Mesendoderm (in vitro differentiated cells): Measurements from ENCODE around the gene PITX2.

Source experiments
- DNase-seq: peaks from one replicate; pipeline ENCODE4 v3.0.0; 2013
- H2AK5ac ChIP-seq: 2 replicates; pipeline ENCODE4 v1.6.1; 2013; ENCODE audit warnings: low read length, inconsistent platforms
- H2BK120ac ChIP-seq: 2 replicates; pipeline ENCODE4 v1.6.1; 2013; ENCODE audit warnings: low read depth, mild to moderate bottlenecking, low read length, moderate library complexity, mixed read lengths
- H2BK15ac ChIP-seq: replicated peaks from 2 replicates; pipeline ENCODE4 v1.6.1; 2013; ENCODE audit warnings: low read depth, mild to moderate bottlenecking, moderate library complexity
- H2BK5ac ChIP-seq: 2 replicates; pipeline ENCODE4 v1.6.1; 2013; ENCODE audit warnings: low read length, inconsistent platforms
- H3K18ac ChIP-seq: 2 replicates; pipeline ENCODE4 v1.6.1; 2013; ENCODE audit warnings: mild to moderate bottlenecking, low read length, mixed read lengths
- H3K23ac ChIP-seq: one replicate; pipeline ENCODE4 v1.6.1; 2013; ENCODE audit warnings: low read length
- H3K27ac ChIP-seq: 2 replicates; pipeline ENCODE4 v1.5.1; 2013; ENCODE audit warnings: low read depth, mild to moderate bottlenecking, inconsistent platforms, low read length, moderate library complexity
- H3K27me3 ChIP-seq: 2 replicates; pipeline ENCODE4 v1.6.1; 2013; ENCODE audit warnings: low read length, control low read depth, mild to moderate bottlenecking, inconsistent platforms; ENCODE audit not compliant: insufficient read depth, poor library complexity
- H3K36me3 ChIP-seq: 2 replicates; pipeline ENCODE4 v1.6.1; 2013; ENCODE audit warnings: low read length, inconsistent platforms; ENCODE audit not compliant: control insufficient read depth, insufficient read depth
- H3K4ac ChIP-seq: one replicate; pipeline ENCODE4 v1.6.1; 2013; ENCODE audit warnings: low read depth, mild to moderate bottlenecking, low read length, moderate library complexity
- H3K4me1 ChIP-seq: 2 replicates; pipeline ENCODE4 v1.6.1; 2013; ENCODE audit warnings: low read depth, low read length, inconsistent platforms; ENCODE audit not compliant: control insufficient read depth
- H3K4me2 ChIP-seq: 2 replicates; pipeline ENCODE4 v1.6.1; 2013; ENCODE audit warnings: low read length
- H3K4me3 ChIP-seq: 2 replicates; pipeline ENCODE4 v1.5.1; 2013; ENCODE audit warnings: mild to moderate bottlenecking, low read length
- H3K56ac ChIP-seq: one replicate; pipeline ENCODE4 v1.6.1; 2013; ENCODE audit warnings: low read length
- H3K79me1 ChIP-seq: 2 replicates; pipeline ENCODE4 v1.6.1; 2013; ENCODE audit warnings: low read length, inconsistent platforms
- H3K79me2 ChIP-seq: 2 replicates; pipeline ENCODE4 v1.6.1; 2013; ENCODE audit warnings: mild to moderate bottlenecking, low read length; ENCODE audit not compliant: control insufficient read depth, insufficient read depth
- H3K9ac ChIP-seq: 2 replicates; pipeline ENCODE4 v1.6.1; 2013; ENCODE audit warnings: low read length, inconsistent platforms
- H4K5ac ChIP-seq: one replicate; pipeline ENCODE4 v1.6.1; 2013; ENCODE audit warnings: low read length
- H4K8ac ChIP-seq: one replicate; pipeline ENCODE4 v1.6.1; 2013; ENCODE audit warnings: low read depth, mild to moderate bottlenecking, control low read depth, low read length, moderate library complexity
- WGBS: extraction: QIAGEN DNeasy Blood & Tissue Kit; methylation state at CpG from one replicate; pipeline ENCODE4 v1.1.7; 2013; ENCODE audit warnings: low lambda C conversion rate, missing lambda C conversion rate; ENCODE audit not compliant: insufficient coverage; ENCODE audit errors: extremely low coverage; 5-methylcytosine and 5-hydroxymethylcytosine counted together

PITX2 gene

DNA sequence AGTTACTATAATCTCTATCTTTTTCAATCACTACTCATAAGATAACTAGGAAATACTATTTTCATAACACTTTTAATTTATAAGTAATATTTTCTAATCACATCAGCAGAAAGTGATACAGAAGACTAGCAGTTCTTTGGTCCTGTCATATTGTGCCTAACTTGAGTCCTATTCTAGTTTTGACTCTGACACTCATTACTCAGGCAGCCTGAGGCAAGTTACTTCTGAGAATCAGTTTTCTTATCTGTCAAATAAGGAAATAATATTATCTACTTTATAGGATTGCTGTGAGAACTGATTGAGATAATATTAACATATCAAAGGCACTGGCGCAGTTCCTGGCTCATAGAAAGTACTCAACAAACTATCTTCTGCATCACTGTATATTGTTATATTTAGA is 17.8 kb downstream of the PITX2 start:
- Histone ChIP-seq H4K5ac (no peak overlapping the region), H3K4me2 (no peak overlapping the region), H3K23ac (no peak overlapping the region), H3K79me2 (peaks cover 15% of the 10 kb centered on the region), H2BK5ac (no peak overlapping the region), H2AK5ac (no peak overlapping the region), H3K9ac (no peak overlapping the region), H3K27ac (no peak overlapping the region), H2BK120ac (no peak overlapping the region), H3K18ac (no peak overlapping the region), H3K4me3 (no peak overlapping the region), H3K27me3 (no peaks in the 10 kb centered on the region), H3K56ac (no peak overlapping the region), H3K4me1 (peaks cover 9% of the 10 kb centered on the region), H3K79me1 (peaks cover 4% of the 10 kb centered on the region), H3K4ac (no peak overlapping the region), H3K36me3 (peaks cover 3% of the 10 kb centered on the region), H2BK15ac (no peak overlapping the region), H4K8ac (no peak overlapping the region)
- no CpG with 5 or more reads among the region's 1 CpG for WGBS
- no peak for DNase-seq

DNA sequence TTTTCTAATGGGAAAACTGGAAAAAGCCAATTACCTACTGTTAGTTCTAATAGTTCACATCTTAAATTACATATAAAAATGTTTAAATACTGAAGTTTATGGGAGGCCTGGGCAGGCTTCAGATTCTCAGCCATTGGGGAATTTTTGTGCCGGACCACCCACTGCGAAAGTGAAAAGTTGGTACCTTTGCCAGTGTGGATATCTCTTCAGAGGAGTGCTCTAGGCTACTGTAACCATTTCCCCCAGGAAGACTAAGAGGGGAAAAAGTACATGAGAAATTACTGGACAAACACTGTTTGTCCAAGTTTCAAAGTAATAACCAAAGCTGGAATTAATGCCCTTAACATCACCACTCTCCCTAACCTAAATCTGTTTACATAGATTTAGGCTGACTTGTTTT is 20.8 kb downstream of the PITX2 start:
- H3K79me1 ChIP-seq: no peaks in the 10 kb centered on the region
- H3K4me1 ChIP-seq: no peaks in the 10 kb centered on the region
- H3K23ac ChIP-seq: no peak overlapping the region
- no peak overlapping the region for H3K4me2 ChIP-seq
- DNase-seq: no peak
- no peak overlapping the region for H3K4me3 ChIP-seq
- WGBS: no CpG with 5 or more reads among the region's 2 CpGs
- H3K27me3 ChIP-seq: no peaks in the 10 kb centered on the region
- H2BK15ac ChIP-seq: no peak overlapping the region
- H3K27ac ChIP-seq: no peak overlapping the region
- no peak overlapping the region for H3K56ac ChIP-seq
- no peaks in the 10 kb centered on the region for H3K36me3 ChIP-seq
- H4K8ac ChIP-seq: no peak overlapping the region
- no peak overlapping the region for H2AK5ac ChIP-seq
- no peaks in the 10 kb centered on the region for H3K79me2 ChIP-seq
- no peak overlapping the region for H3K4ac ChIP-seq
- no peak overlapping the region for H4K5ac ChIP-seq
- H3K9ac ChIP-seq: no peak overlapping the region
- H3K18ac ChIP-seq: no peak overlapping the region
- H2BK5ac ChIP-seq: no peak overlapping the region
- no peak overlapping the region for H2BK120ac ChIP-seq

DNA sequence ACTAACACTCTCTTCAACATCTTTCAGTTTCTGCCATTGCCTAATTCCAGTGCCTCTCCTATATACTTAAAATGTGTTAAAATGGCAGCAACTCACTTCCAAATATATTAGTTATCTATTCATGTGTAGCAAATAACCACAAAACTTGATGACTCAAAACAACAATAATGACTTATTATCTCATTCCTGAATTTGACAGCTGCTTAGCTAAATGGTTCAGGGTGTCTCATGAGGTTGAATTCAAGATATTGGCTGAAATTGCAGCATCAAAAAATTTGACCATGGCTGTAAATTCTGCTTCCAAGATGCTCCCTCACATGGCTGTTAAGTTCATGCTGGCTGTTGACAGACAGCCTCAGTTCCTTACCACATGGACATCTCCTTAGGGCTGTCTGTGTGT is 25.3 kb downstream of the PITX2 start:
- DNase-seq: no peak
- Histone ChIP-seq H3K4me3 (no peak overlapping the region), H3K18ac (no peak overlapping the region), H2AK5ac (no peak overlapping the region), H3K27ac (no peak overlapping the region), H4K5ac (no peak overlapping the region), H2BK5ac (no peak overlapping the region), H3K27me3 (no peaks in the 10 kb centered on the region), H3K4ac (no peak overlapping the region), H3K56ac (no peak overlapping the region), H3K36me3 (no peaks in the 10 kb centered on the region), H3K79me2 (no peaks in the 10 kb centered on the region), H4K8ac (no peak overlapping the region), H3K9ac (no peak overlapping the region), H3K4me1 (no peaks in the 10 kb centered on the region), H3K4me2 (no peak overlapping the region), H2BK120ac (no peak overlapping the region), H3K23ac (no peak overlapping the region), H3K79me1 (no peaks in the 10 kb centered on the region), H2BK15ac (no peak overlapping the region)

DNA sequence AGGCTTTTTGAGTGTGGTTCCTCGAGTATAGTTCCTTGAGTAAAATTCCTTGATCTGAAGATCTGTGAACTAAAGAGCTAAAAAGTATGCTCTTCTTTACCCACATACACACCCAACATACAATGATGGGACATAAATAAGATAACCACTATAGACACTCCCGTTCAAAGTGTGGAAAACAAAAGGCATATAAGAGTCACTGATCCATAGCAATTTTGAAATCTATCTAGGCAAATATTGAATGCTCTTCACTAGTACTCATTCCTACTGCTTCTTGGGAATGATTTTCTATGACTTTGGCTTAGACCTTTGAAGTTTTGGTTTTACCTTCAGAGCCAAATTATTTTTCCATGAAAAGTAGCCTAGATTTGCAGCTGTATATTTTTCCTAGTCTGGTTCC is 26.4 kb downstream of the PITX2 start:
- Histone ChIP-seq H3K9ac (no peak overlapping the region), H3K4me2 (no peak overlapping the region), H3K79me2 (no peaks in the 10 kb centered on the region), H3K23ac (no peak overlapping the region), H3K36me3 (no peaks in the 10 kb centered on the region), H3K4ac (no peak overlapping the region), H3K18ac (no peak overlapping the region), H4K5ac (no peak overlapping the region), H2AK5ac (no peak overlapping the region), H3K56ac (no peak overlapping the region), H3K79me1 (no peaks in the 10 kb centered on the region), H3K27ac (no peak overlapping the region), H2BK15ac (no peak overlapping the region), H3K27me3 (no peaks in the 10 kb centered on the region), H3K4me1 (no peaks in the 10 kb centered on the region), H4K8ac (no peak overlapping the region), H2BK5ac (no peak overlapping the region), H2BK120ac (no peak overlapping the region), H3K4me3 (no peak overlapping the region)
- no peak for DNase-seq
- no CpG with 5 or more reads among the region's 2 CpGs for WGBS

DNA sequence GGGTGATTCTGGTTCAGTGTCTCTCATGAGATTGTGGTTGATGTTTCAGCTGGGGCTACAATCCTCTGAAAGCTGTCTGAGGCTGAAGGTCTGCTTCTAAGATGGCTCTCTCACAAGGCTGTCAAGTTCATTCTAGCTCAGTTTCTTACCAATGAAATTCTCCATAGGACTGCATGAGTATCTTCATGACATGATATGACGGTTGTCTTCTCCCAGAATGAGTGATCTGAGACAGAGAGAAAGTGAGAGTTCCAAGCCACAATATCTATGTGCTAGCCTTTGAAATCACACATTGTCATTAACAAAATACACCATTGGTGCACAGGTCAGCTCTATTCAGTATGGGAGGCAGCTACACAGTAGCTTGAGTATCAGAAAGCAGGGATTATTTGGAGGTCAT is 27.3 kb downstream of the PITX2 start:
- H4K8ac ChIP-seq: no peak overlapping the region
- H2BK120ac ChIP-seq: no peak overlapping the region
- H3K36me3 ChIP-seq: no peaks in the 10 kb centered on the region
- no peaks in the 10 kb centered on the region for H3K27me3 ChIP-seq
- H3K18ac ChIP-seq: no peak overlapping the region
- no peak overlapping the region for H2BK15ac ChIP-seq
- no peaks in the 10 kb centered on the region for H3K79me1 ChIP-seq
- no peak overlapping the region for H3K23ac ChIP-seq
- no peaks in the 10 kb centered on the region for H3K79me2 ChIP-seq
- no peak overlapping the region for H3K27ac ChIP-seq
- H3K9ac ChIP-seq: no peak overlapping the region
- no peak overlapping the region for H4K5ac ChIP-seq
- H3K4ac ChIP-seq: no peak overlapping the region
- no peak overlapping the region for H3K4me2 ChIP-seq
- no CpG with 5 or more reads among the region's 1 CpG for WGBS
- H2BK5ac ChIP-seq: no peak overlapping the region
- no peak overlapping the region for H2AK5ac ChIP-seq
- no peak overlapping the region for H3K56ac ChIP-seq
- H3K4me3 ChIP-seq: no peak overlapping the region
- no peak for DNase-seq
- no peaks in the 10 kb centered on the region for H3K4me1 ChIP-seq

DNA sequence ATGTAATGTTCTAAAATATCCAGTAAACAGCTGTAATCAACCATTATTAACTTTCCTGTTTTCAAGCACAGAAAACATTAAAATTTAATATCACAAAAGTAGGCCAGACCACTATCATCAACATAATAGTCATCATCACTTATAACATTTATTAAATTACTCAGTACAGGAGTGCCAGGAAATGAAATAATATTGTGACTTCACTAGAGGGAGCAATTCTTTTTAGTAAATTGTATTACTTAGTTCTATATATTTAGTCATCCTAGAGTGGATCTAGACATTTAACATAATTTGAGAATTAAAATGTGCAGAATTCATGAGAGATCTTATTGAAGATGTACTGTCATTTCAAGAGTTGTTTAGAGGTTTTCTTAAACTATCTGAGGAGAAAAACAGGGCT is 33.6 kb downstream of the PITX2 start:
- no peak overlapping the region for H2AK5ac ChIP-seq
- no peak overlapping the region for H3K56ac ChIP-seq
- H4K8ac ChIP-seq: no peak overlapping the region
- H3K9ac ChIP-seq: no peak overlapping the region
- no peaks in the 10 kb centered on the region for H3K79me2 ChIP-seq
- no peak overlapping the region for H3K23ac ChIP-seq
- DNase-seq: no peak
- H2BK120ac ChIP-seq: no peak overlapping the region
- no peak overlapping the region for H3K27ac ChIP-seq
- H3K4me3 ChIP-seq: no peak overlapping the region
- H2BK15ac ChIP-seq: no peak overlapping the region
- no peak overlapping the region for H4K5ac ChIP-seq
- H2BK5ac ChIP-seq: no peak overlapping the region
- no peak overlapping the region for H3K4ac ChIP-seq
- no peak overlapping the region for H3K18ac ChIP-seq
- H3K27me3 ChIP-seq: no peaks in the 10 kb centered on the region
- no peaks in the 10 kb centered on the region for H3K4me1 ChIP-seq
- no peaks in the 10 kb centered on the region for H3K79me1 ChIP-seq
- no peak overlapping the region for H3K4me2 ChIP-seq
- H3K36me3 ChIP-seq: no peaks in the 10 kb centered on the region
